IMR-90 (cell line): Measurements from ENCODE around the gene VDR. TPM values are rescaled to one million over a fixed set of nuclear protein-coding genes. Genes with fewer than 3 reads are reported as not detected.

Experiments used
- ATAC-seq: fragments of 200-7000 bp; cut with Tn5 transposase; 2 replicates; pipeline ENCODE4 v1.9.1; 2020; ENCODE audit warnings: low read depth, mild to moderate bottlenecking, moderate library complexity
- BruUV-seq: library from RNA; stranded (reverse); fragments of 400-500 nt; replicated peaks from 2 replicates; lab custom pipeline; 2021; lab: Mats Ljungman, UMichigan
- CTCF ChIA-PET: fragments of 300-600 bp; formaldehyde crosslinking; extraction: SDS; loops from one replicate; lab custom pipeline; 2021; ENCODE audit warnings: antibody characterized with exemption; lab: Yijun Ruan, JAX
- POLR2A ChIA-PET: fragments of 300-600 bp; sonication (Branson Sonifier 250); formaldehyde crosslinking; loops from one replicate; lab custom pipeline; 2022; ENCODE audit warnings: antibody characterized with exemption; ENCODE audit not compliant: unreplicated experiment; lab: Charles Lee
- DNase-seq: peaks from one replicate; pipeline ENCODE4 v3.0.0; 2013
- H2AFZ ChIP-seq: replicated peaks from 2 replicates; pipeline ENCODE3; 2013; ENCODE audit warnings: low read length, mild to moderate bottlenecking; ENCODE audit not compliant: poor library complexity
- H2AK5ac ChIP-seq: 2 replicates; pipeline ENCODE4 v1.6.1; 2013; ENCODE audit warnings: low read depth, low read length, inconsistent platforms
- H2AK9ac ChIP-seq: replicated peaks from 2 replicates; pipeline ENCODE3; 2013; ENCODE audit warnings: mild to moderate bottlenecking, low read depth, low read length, moderate library complexity; ENCODE audit not compliant: poor library complexity
- H2BK120ac ChIP-seq: 2 replicates; pipeline ENCODE4 v1.6.1; 2013; ENCODE audit warnings: low read depth, low read length, inconsistent platforms
- H2BK15ac ChIP-seq: 3 replicates; pipeline ENCODE4 v1.6.1; 2013; ENCODE audit warnings: low read depth, low read length, inconsistent platforms
- H2BK20ac ChIP-seq: 2 replicates; pipeline ENCODE4 v1.6.1; 2013; ENCODE audit warnings: low read depth, mild to moderate bottlenecking, inconsistent platforms, low read length, moderate library complexity
- H2BK5ac ChIP-seq: 2 replicates; pipeline ENCODE4 v1.6.1; 2013; ENCODE audit warnings: mild to moderate bottlenecking, low read depth, low read length, inconsistent platforms; ENCODE audit not compliant: poor library complexity, severe bottlenecking
- H3K14ac ChIP-seq: replicated peaks from 2 replicates; pipeline ENCODE4 v1.6.1; 2013; ENCODE audit warnings: low read depth, low read length, inconsistent platforms
- H3K18ac ChIP-seq: 2 replicates; pipeline ENCODE4 v1.6.1; 2013; ENCODE audit warnings: low read depth, low read length, control low read depth
- H3K23ac ChIP-seq: 2 replicates; pipeline ENCODE4 v1.6.1; 2013; ENCODE audit warnings: low read depth, low read length, inconsistent platforms
- H3K27ac ChIP-seq: 2 replicates; pipeline ENCODE4 v1.5.1; 2013; ENCODE audit warnings: mild to moderate bottlenecking, control low read depth, low read length; ENCODE audit not compliant: insufficient read depth
- H3K27me3 ChIP-seq: 2 replicates; pipeline ENCODE4 v1.6.1; 2013; ENCODE audit warnings: low read length; ENCODE audit not compliant: control insufficient read depth, insufficient read depth
- H3K36me3 ChIP-seq: 2 replicates; pipeline ENCODE4 v1.6.1; 2013; ENCODE audit warnings: low read length, mixed read lengths; ENCODE audit not compliant: control insufficient read depth, insufficient read depth
- H3K4ac ChIP-seq: 2 replicates; pipeline ENCODE4 v1.6.1; 2013; ENCODE audit warnings: low read depth, low read length, inconsistent platforms
- H3K4me1 ChIP-seq: 2 replicates; pipeline ENCODE4 v1.6.1; 2013; ENCODE audit warnings: low read length, mixed read lengths; ENCODE audit not compliant: control insufficient read depth, insufficient read depth
- H3K4me2 ChIP-seq: 2 replicates; pipeline ENCODE4 v1.6.1; 2013; ENCODE audit warnings: low read depth, mild to moderate bottlenecking, control low read depth, low read length, moderate library complexity
- H3K4me3 ChIP-seq: 2 replicates; pipeline ENCODE4 v1.5.1; 2013; ENCODE audit warnings: low read depth, mild to moderate bottlenecking, control low read depth, low read length, moderate library complexity; ENCODE audit not compliant: insufficient read depth
- H3K56ac ChIP-seq: 2 replicates; pipeline ENCODE4 v1.6.1; 2013; ENCODE audit warnings: low read length, inconsistent platforms; ENCODE audit not compliant: insufficient read depth; ENCODE audit errors: extremely low read depth
- H3K79me1 ChIP-seq, 2 experiments: 2 replicates each; pipeline ENCODE4 v1.6.1; 2013; ENCODE audit warnings: low read length in 2 of 2, inconsistent platforms in 1 of 2, low read depth in 1 of 2
- H3K9ac ChIP-seq: 2 replicates; pipeline ENCODE4 v1.6.1; 2013; ENCODE audit warnings: low read depth, low read length, control low read depth
- H3K9me1 ChIP-seq: 2 replicates; pipeline ENCODE4 v1.6.1; 2013; ENCODE audit warnings: low read length, inconsistent platforms; ENCODE audit not compliant: insufficient read depth
- H3K9me3 ChIP-seq: 2 replicates; pipeline ENCODE4 v1.6.1; 2013; ENCODE audit warnings: low read length; ENCODE audit not compliant: control insufficient read depth, insufficient read depth
- H4K20me1 ChIP-seq: 2 replicates; pipeline ENCODE4 v1.6.1; 2013; ENCODE audit warnings: low read length, inconsistent platforms; ENCODE audit not compliant: insufficient read depth
- H4K5ac ChIP-seq: 2 replicates; pipeline ENCODE4 v1.6.1; 2013; ENCODE audit warnings: mild to moderate bottlenecking, low read depth, low read length, control low read depth
- H4K8ac ChIP-seq, 2 experiments: 2 replicates each; pipeline ENCODE4 v1.6.1; 2013; ENCODE audit warnings: low read depth in 2 of 2, low read length in 2 of 2, control low read depth in 1 of 2, inconsistent platforms in 1 of 2
- H4K91ac ChIP-seq: 2 replicates; pipeline ENCODE4 v1.6.1; 2013; ENCODE audit warnings: low read depth, low read length, inconsistent platforms; ENCODE audit not compliant: insufficient read depth
- MAZ ChIP-seq: IDR thresholded peaks from 2 replicates; pipeline ENCODE4 v1.6.1; 2012; ENCODE audit warnings: low read depth, mild to moderate bottlenecking, low read length, improper control_type of control experiment, moderate library complexity, borderline replicate concordance
- MXI1 ChIP-seq: IDR thresholded peaks from 2 replicates; pipeline ENCODE4 v1.6.1; 2012; ENCODE audit warnings: low read depth, mild to moderate bottlenecking, low read length, moderate library complexity, borderline replicate concordance
- WGBS, 2 experiments: methylation state at CpG; one replicate each; pipeline versions ENCODE4 v1.1.5 to v1.1.7; 2013; ENCODE audit warnings: missing lambda C conversion rate in 2 of 2; ENCODE audit not compliant: insufficient read length in 1 of 2; ENCODE audit errors: extremely low coverage in 2 of 2; 5-methylcytosine and 5-hydroxymethylcytosine counted together
- dilution Hi-C: fragments of 300-500 bp; cut with HindIII; formaldehyde crosslinking; loops from one replicate; pipeline ENCODE4 v1.14.3; 2018; ENCODE audit warnings: low sequenced_read_pairs; ENCODE audit not compliant: unreplicated experiment
- in situ Hi-C: fragments of 300-500 bp; cut with MboI; formaldehyde crosslinking; loops from 3 replicates; pipeline ENCODE4 v1.14.3; 2019; ENCODE audit warnings: low sequenced_read_pairs, inconsistent platforms, mixed read lengths
- intact Hi-C: fragments of 100-400 bp; cut with micrococcal nuclease; formaldehyde crosslinking; loops from 2 replicates; pipeline ENCODE4 v1.10.0; 2022
- polyA plus RNA-seq, 3 experiments: library from polyadenylated mRNA; depleted of rRNA; stranded (reverse); fragments of >200 nt; gene quantifications; 2 replicates each; pipeline ENCODE4 v1.2.3, GENCODE V29; 2012; ENCODE audit warnings: low replicate concordance in 1 of 3
- total RNA-seq: library from RNA; depleted of rRNA; stranded (reverse); fragments of >200 nt; gene quantifications from 2 replicates; pipeline ENCODE4 v1.2.3, GENCODE V29; 2012
- TF ChIP-seq, protein P1 (sequence below): conservative IDR thresholded peaks from 2 replicates; pipeline ENCODE4 v1.5.1; 2012; ENCODE audit warnings: mild to moderate bottlenecking, low read depth, low read length, improper control_type of control experiment

The VDR gene
- total and polyA plus RNA-seq, 2 of the 4 experiments (the other 2 are of a cell fraction): 5.4 to 8.5 TPM

- no peak overlapping the region for H3K9ac ChIP-seq
- peaks cover 7% of the 10 kb centered on the region; the same call in 1 of the 2 replicates for H4K20me1 ChIP-seq
- no peaks in the 10 kb centered on the region for H3K9me3 ChIP-seq
- no peak overlapping the region for H3K4ac ChIP-seq
- H3K79me1 ChIP-seq: peaks cover 18 to 54% of the 10 kb centered on the region in 2 experiments
- H3K9me1 ChIP-seq: peaks cover 21% of the 10 kb centered on the region
- no peak overlapping the region for H2AFZ ChIP-seq
- H3K4me3 ChIP-seq: no peak overlapping the region
- H3K14ac ChIP-seq: no peak overlapping the region
- H3K18ac ChIP-seq: no peak overlapping the region
- no peak overlapping the region for H2BK15ac ChIP-seq
- no peak overlapping the region for H4K5ac ChIP-seq
- no peak overlapping the region for H2AK5ac ChIP-seq
- ChIA-PET POLR2A (no interaction called here), CTCF (interaction anchor here (1.3 kb wide), 1 partner anchor 49 kb away, joined by 4 read pairs; no protein-coding TSS in a partner anchor)
- H3K36me3 ChIP-seq: no peaks in the 10 kb centered on the region
- H3K27ac ChIP-seq: no peak overlapping the region
- H2BK20ac ChIP-seq: no peak overlapping the region
- dilution Hi-C loops: no loop called here
- TF ChIP-seq MXI1 (no peak), MAZ (no peak)
- TF ChIP-seq, protein P1, sequence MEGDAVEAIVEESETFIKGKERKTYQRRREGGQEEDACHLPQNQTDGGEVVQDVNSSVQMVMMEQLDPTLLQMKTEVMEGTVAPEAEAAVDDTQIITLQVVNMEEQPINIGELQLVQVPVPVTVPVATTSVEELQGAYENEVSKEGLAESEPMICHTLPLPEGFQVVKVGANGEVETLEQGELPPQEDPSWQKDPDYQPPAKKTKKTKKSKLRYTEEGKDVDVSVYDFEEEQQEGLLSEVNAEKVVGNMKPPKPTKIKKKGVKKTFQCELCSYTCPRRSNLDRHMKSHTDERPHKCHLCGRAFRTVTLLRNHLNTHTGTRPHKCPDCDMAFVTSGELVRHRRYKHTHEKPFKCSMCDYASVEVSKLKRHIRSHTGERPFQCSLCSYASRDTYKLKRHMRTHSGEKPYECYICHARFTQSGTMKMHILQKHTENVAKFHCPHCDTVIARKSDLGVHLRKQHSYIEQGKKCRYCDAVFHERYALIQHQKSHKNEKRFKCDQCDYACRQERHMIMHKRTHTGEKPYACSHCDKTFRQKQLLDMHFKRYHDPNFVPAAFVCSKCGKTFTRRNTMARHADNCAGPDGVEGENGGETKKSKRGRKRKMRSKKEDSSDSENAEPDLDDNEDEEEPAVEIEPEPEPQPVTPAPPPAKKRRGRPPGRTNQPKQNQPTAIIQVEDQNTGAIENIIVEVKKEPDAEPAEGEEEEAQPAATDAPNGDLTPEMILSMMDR: 0 out of 2 replicates have a peak, but pooled peaks have one; percentile 9
- no peak overlapping the region for H3K4me2 ChIP-seq
- H4K8ac ChIP-seq: no peak overlapping the region
- in situ Hi-C loops: no loop called here
- DNase-seq (no peak), ATAC-seq (no peak)
- H3K56ac ChIP-seq: no peak overlapping the region
- no peak overlapping the region for H2BK5ac ChIP-seq
- H3K23ac ChIP-seq: no peak overlapping the region
- BruUV-seq: no TSS peak
- intact Hi-C loops: loop anchor here (5.0 kb wide), 2 partner anchors 47 to 48 kb away; no protein-coding TSS in a partner anchor
- peaks cover 16% of the 10 kb centered on the region for H3K4me1 ChIP-seq
- WGBS, 2 experiments: no CpG with 5 or more reads among the region's 8 CpGs
- no peak overlapping the region for H2BK120ac ChIP-seq
- peaks cover 5% of the 10 kb centered on the region for H3K27me3 ChIP-seq
- H2AK9ac ChIP-seq: peak overlapping the region; percentile 42
- no peak overlapping the region for H4K91ac ChIP-seq
Observed at GRCh38 chr12:47900131-47901062, 4.4 kb downstream of the VDR start.
